ENCODE data around the gene EEF1AKMT1.

DNA sequence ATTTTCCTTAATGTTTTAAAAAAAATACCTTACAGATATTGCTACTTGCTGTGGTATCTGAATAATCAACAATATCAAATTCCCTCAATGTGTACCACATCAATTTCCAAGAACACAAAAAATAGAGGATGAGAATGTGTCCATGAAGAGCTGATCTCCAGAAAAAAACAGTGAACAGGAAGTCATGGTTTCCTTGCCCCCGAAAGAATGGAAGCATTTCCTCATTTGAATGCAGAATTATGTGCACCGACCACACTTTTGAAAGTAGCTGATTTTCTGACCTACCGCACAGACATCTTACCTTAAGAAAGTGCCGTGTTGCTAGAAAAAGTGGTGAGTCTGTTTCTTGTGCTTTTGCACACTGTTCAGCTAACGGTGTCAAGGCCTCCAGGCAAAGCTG, 13.4 kb upstream of the EEF1AKMT1 start:
- TF ChIP-seq, protein P1, sequence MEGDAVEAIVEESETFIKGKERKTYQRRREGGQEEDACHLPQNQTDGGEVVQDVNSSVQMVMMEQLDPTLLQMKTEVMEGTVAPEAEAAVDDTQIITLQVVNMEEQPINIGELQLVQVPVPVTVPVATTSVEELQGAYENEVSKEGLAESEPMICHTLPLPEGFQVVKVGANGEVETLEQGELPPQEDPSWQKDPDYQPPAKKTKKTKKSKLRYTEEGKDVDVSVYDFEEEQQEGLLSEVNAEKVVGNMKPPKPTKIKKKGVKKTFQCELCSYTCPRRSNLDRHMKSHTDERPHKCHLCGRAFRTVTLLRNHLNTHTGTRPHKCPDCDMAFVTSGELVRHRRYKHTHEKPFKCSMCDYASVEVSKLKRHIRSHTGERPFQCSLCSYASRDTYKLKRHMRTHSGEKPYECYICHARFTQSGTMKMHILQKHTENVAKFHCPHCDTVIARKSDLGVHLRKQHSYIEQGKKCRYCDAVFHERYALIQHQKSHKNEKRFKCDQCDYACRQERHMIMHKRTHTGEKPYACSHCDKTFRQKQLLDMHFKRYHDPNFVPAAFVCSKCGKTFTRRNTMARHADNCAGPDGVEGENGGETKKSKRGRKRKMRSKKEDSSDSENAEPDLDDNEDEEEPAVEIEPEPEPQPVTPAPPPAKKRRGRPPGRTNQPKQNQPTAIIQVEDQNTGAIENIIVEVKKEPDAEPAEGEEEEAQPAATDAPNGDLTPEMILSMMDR (conservative IDR thresholded peaks at IDR 0.05; ENCODE audit: low read depth, low read length): no peak
- TF ChIP-seq EZH2 (IDR thresholded peaks at IDR 0.05; ENCODE audit: borderline replicate concordance, low read depth, low read length, poor library complexity, severe bottlenecking): no peak

All from A673 (cell line).